Panc1 (cell line): ENCODE data around the gene PTGIS. TPM values are rescaled to one million over a fixed set of nuclear protein-coding genes. Genes with fewer than 3 reads are reported as not detected.
"Not testable (repeated sequence)": the region's sequence is repeated elsewhere in the genome, so short reads cannot be mapped to it uniquely, and the experiment has no call there.

Experiments used
- ATAC-seq: fragments of 200-7000 bp; cut with Tn5 transposase; 2 replicates; pipeline ENCODE4 v1.9.1; 2020; ENCODE audit warnings: mild to moderate bottlenecking, moderate library complexity
- BruUV-seq: library from RNA; stranded (reverse); fragments of 400-500 nt; replicated peaks from 2 replicates; lab custom pipeline; 2021; lab: Mats Ljungman, UMichigan
- CTCF ChIA-PET: fragments of 300-600 bp; sonication (Branson Sonifier 250); formaldehyde crosslinking; loops from one replicate; lab custom pipeline; 2022; ENCODE audit warnings: antibody characterized with exemption; lab: Charles Lee
- POLR2A ChIA-PET: fragments of 300-600 bp; sonication (Branson Sonifier 250); formaldehyde crosslinking; loops from one replicate; lab custom pipeline; 2022; ENCODE audit warnings: antibody characterized with exemption; lab: Charles Lee
- DNase-seq: peaks from one replicate; pipeline ENCODE4 v3.0.0-alpha.2; 2010; ENCODE audit warnings: low read depth, low spot score
- H3K27ac ChIP-seq: 2 replicates; pipeline ENCODE4 v1.5.1; 2011; ENCODE audit warnings: mild to moderate bottlenecking, low read length, inconsistent platforms
- H3K27me3 ChIP-seq: fragments of 200-500 bp; sonication (Bioruptor generic); 2 replicates; pipeline ENCODE4 v1.6.0; 2014; ENCODE audit warnings: low read length, inconsistent platforms; ENCODE audit not compliant: control insufficient read depth, insufficient read depth
- H3K36me3 ChIP-seq: fragments of 200-500 bp; sonication (Bioruptor generic); 2 replicates; pipeline ENCODE4 v1.5.1; 2014; ENCODE audit warnings: inconsistent platforms, mild to moderate bottlenecking, low read length, moderate library complexity; ENCODE audit not compliant: control insufficient read depth, insufficient read depth
- H3K4me1 ChIP-seq: 2 replicates; pipeline ENCODE4 v1.5.1; 2011; ENCODE audit warnings: inconsistent platforms, mild to moderate bottlenecking, low read length, moderate library complexity; ENCODE audit not compliant: control insufficient read depth, insufficient read depth
- H3K4me3 ChIP-seq, 2 experiments: 2 replicates each; pipeline ENCODE4 v1.5.1; 2011 to 2012; ENCODE audit warnings: low read depth in 2 of 2, low read length in 2 of 2, mild to moderate bottlenecking in 2 of 2, inconsistent platforms in 1 of 2, moderate library complexity in 1 of 2
- H3K9me3 ChIP-seq: fragments of 200-500 bp; sonication (Bioruptor generic); 2 replicates; pipeline ENCODE4 v1.5.1; 2014; ENCODE audit warnings: low read depth, mild to moderate bottlenecking, inconsistent platforms, low read length, moderate library complexity; ENCODE audit not compliant: control insufficient read depth, insufficient read depth
- CTCF ChIP-seq: fragments of 450-650 bp; IDR thresholded peaks from 2 replicates; pipeline ENCODE4 v1.5.1; 2017; ENCODE audit warnings: mild to moderate bottlenecking
- POLR2AphosphoS5 ChIP-seq: IDR thresholded peaks from 2 replicates; pipeline ENCODE4 v1.6.1; 2012; ENCODE audit warnings: mild to moderate bottlenecking, low read depth, low read length, moderate library complexity
- REST ChIP-seq, 2 experiments: IDR thresholded peaks; 2 replicates each; pipeline ENCODE4 v1.6.1; 2011 to 2012; ENCODE audit warnings: low read depth in 2 of 2, control low read depth in 1 of 2, low read length in 1 of 2, mild to moderate bottlenecking in 1 of 2, moderate library complexity in 1 of 2; ENCODE audit not compliant: insufficient read depth in 1 of 2
- SIN3A ChIP-seq: IDR thresholded peaks from 2 replicates; pipeline ENCODE4 v1.6.1; 2012; ENCODE audit warnings: low read depth, mild to moderate bottlenecking, low read length, moderate library complexity, borderline replicate concordance; ENCODE audit not compliant: insufficient read depth
- TCF7L2 ChIP-seq: IDR thresholded peaks from 2 replicates; pipeline ENCODE4 v1.6.1; 2011; ENCODE audit warnings: mild to moderate bottlenecking, low read depth, low read length, inconsistent platforms
- in situ Hi-C: cut with HindIII; loops from 2 replicates; pipeline ENCODE4 v1.10.0; 2016; ENCODE audit warnings: low sequenced_read_pairs, low pct_unique_long_range_greater_than_20kb
- intact Hi-C: fragments of 100-400 bp; cut with micrococcal nuclease; formaldehyde crosslinking; loops from one replicate; pipeline ENCODE4 v1.10.0; 2022; ENCODE audit not compliant: unreplicated experiment
- total RNA-seq: library from RNA; stranded (reverse); gene quantifications from one replicate; pipeline ENCODE4 v1.2.1, GENCODE V29; 2021; ENCODE audit not compliant: unreplicated experiment

PTGIS gene
- total RNA-seq, 1 experiment from 2014 or later = 4.4 TPM

GRCh38 chr20:49616154-49617007 is 48.4 kb upstream of the PTGIS start:
- in situ Hi-C loops = no loop called here
- no peak for DNase-seq
- Histone ChIP-seq H3K9me3 (no peaks in the 10 kb centered on the region), H3K4me3 (no peak overlapping the region), H3K27me3 (no peaks in the 10 kb centered on the region), H3K4me1 (peaks cover 9% of the 10 kb centered on the region; the same call in 1 of the 2 replicates), H3K27ac (no peak overlapping the region), H3K36me3 (no peaks in the 10 kb centered on the region)
- TF ChIP-seq TCF7L2 = no peak
- no peak for TF ChIP-seq POLR2AphosphoS5
- TF ChIP-seq CTCF = no peak
- no peak for TF ChIP-seq REST (IDR thresholded peaks at IDR 0.05; ENCODE audit: insufficient read depth in 1 of 2, low read depth in 2 of 2, low read length in 1 of 2)
- TF ChIP-seq SIN3A = no peak
- no TSS peak for BruUV-seq
- ATAC-seq = no peak
- ChIA-PET CTCF (interaction anchor here (0.6 kb wide), 1 partner anchor 14 kb away, joined by 3 read pairs; no protein-coding TSS in a partner anchor), POLR2A (interaction anchor here (0.6 kb wide), 1 partner anchor 462 kb away, joined by 8 read pairs; no protein-coding TSS in a partner anchor)
- intact Hi-C loops = no loop called here

- ATAC-seq (peak; percentile 27; the same call in 1 of the 2 replicates), DNase-seq (no peak)
- H3K9me3 ChIP-seq = no peaks in the 10 kb centered on the region
- intact Hi-C loops (no loop called here), in situ Hi-C loops (no loop called here)
- H3K27me3 ChIP-seq = no peaks in the 10 kb centered on the region
- POLR2A ChIA-PET = interaction anchor here (0.6 kb wide), 1 partner anchor 11 kb away, joined by 5 read pairs; no protein-coding TSS in a partner anchor
- TF ChIP-seq POLR2AphosphoS5 = no peak
- no peak for TF ChIP-seq CTCF
- no peak for TF ChIP-seq REST (IDR thresholded peaks at IDR 0.05; ENCODE audit: insufficient read depth in 1 of 2, low read depth in 2 of 2, low read length in 1 of 2)
- no peak for TF ChIP-seq TCF7L2
- no peak for TF ChIP-seq SIN3A
- H3K4me3 ChIP-seq = no peak overlapping the region
- CTCF ChIA-PET = interaction anchor here (0.6 kb wide), 2 partner anchors 14 to 15 kb away, joined by 3 to 7 read pairs; no protein-coding TSS in a partner anchor
- H3K27ac ChIP-seq = no peak overlapping the region
- no peaks in the 10 kb centered on the region for H3K36me3 ChIP-seq
- BruUV-seq = no TSS peak
- peaks cover 9% of the 10 kb centered on the region; the same call in 1 of the 2 replicates for H3K4me1 ChIP-seq
Measured at GRCh38 chr20:49615401-49616153, 47.6 kb upstream of the PTGIS start.

GRCh38 chr20:49615051-49615400 is 47.1 kb upstream of the PTGIS start:
- H3K9me3 ChIP-seq, in situ Hi-C loops, H3K36me3 ChIP-seq, BruUV-seq, intact Hi-C loops, H3K4me1 ChIP-seq, H3K27me3 ChIP-seq, ATAC-seq, DNase-seq, H3K4me3 ChIP-seq, H3K27ac ChIP-seq: not testable (repeated sequence)
- POLR2A ChIA-PET = interaction anchor here (0.6 kb wide), 1 partner anchor 11 kb away, joined by 5 read pairs; no protein-coding TSS in a partner anchor
- CTCF ChIA-PET = interaction anchor here (0.6 kb wide), 2 partner anchors 13 to 287 kb away, joined by 3 to 7 read pairs; no protein-coding TSS in a partner anchor
